Stimulated activated CD4-positive, alpha-beta T cell treated with anti-CD3 and anti-CD28 coated beads, Interleukin-4, amount 100 ng/mL, for 4 hours (primary cell): ENCODE results near the gene MAP1LC3A.

Experiments
- DNase-seq, 2 experiments: peaks; one replicate each; pipeline ENCODE4 v3.0.0-alpha.2; 2020

Gene MAP1LC3A

DNA sequence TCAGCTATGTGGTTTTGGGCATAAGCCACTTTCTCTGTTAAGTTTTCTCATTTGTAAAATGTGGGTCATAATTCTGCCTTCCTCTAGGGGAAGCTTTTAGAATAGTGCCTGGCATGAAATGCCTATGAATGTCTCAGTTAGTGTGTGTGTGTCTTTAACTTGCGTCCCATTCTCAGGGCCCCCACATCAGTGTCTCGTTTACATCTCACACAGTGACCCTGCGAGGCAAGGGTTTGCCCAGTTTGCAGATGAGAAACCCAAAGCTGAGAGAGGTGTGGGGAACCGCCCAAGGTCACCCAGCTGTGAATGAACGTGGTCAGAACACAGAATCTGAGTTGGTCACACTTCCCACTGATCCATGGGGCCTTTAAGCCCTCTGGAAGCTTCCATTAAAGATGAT lies 28.2 kb upstream of the MAP1LC3A start:
- DNase-seq, result no peak

DNA sequence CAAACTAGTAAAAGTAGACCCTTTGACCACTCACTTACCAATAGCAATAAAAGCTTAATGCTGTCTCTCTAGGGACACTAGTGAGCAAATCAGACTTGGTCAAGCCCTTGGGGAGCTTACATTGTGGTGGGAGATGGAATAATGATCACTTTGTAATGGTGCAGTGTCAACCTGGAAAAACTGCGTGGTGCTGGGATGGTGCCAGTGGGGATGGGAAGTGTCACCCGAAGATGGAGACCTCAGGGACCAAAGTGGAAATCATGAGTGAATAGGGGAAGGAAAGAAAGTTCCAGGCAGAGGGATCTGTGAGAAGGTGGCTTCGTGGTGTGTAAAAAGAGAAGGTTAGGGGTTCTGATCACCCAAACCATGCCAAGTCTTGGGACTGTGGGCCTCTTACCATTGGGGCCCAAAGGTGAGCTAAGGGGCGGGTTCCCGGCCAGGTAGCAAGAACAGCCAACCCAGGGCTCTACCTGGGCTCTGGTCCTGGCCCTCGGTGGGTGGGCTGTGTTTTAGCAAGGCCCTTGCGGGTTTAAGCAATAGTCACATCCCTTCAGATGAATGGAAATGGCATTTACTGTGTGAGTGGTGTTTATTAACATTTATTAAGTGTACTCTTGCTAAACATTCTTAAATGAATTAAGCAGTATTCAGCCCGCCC lies 26.8 kb upstream of the MAP1LC3A start:
- no peak for DNase-seq

DNA sequence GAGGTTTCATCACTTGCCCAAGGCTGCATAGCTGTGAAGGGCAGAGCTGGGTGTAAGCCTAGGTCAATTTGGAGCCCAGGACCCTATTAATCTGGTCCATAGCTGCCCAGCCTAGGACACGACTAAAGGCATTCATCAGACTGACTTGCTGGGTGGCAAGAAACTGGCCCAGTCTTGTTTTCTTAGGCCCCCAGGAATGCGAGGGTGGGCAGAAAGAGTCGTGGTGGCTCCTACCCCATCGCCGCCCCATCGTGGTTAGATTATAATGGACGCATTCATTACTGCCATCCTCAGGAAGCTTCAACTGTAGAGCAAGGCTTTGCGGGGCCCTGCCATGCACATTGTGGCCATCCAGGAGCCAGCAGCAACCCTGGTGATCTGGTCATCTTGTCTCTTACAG lies 26.2 kb upstream of the MAP1LC3A start:
- no peak for DNase-seq

DNA sequence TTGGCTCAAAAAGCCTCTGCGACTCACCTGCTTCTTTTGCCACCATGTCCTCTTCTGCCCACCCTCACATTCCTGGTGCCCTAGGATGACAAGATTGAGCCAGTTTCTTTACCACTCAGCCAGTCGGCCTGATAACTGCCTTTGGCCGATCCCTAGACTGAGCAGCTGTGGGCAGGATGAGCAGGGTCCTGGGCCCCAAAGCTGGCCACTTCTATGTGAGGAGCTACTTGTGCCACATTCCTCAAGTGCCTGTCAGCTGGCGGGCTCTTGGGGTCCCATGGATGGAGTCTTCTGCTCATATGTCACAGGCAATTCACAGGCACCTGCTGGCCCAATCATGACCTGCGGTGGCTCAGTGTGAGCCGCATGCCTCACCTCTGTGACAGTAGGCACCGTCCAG lies 25.8 kb upstream of the MAP1LC3A start:
- DNase-seq, result no peak

DNA sequence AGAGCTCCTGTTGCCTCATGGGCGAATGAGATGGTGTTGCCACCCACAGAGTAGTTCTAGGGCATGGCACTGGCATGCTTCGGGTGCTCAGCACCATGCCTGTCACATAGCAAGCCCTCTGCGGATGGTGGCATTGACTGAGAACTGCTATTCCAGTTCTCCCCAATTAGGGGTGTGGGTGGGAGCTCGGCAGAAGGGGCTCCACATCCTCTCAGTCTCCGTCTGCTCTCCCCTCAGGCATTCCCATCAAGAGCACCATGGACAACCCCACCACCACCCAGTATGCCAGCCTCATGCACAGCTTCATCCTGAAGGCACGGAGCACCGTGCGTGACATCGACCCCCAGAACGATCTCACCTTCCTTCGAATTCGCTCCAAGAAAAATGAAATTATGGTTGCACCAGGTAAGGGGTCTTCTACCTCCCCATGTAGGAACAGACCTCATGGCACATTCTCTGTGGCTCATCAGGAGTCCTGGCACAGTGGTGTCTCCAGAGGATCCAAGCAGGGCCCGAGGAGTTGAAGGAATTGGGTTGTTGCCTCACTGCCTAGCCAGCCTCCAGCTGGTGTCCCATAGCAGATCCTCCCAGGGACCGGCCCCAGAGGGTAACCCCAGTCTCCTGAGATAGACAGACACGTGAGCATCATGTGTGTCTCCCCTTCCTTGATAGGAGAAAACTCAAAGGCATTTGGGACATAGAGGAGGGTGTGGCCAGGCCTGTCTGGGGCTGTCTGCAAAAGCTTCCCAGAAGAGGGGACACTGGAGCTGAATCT lies 23.9 kb upstream of the MAP1LC3A start:
- DNase-seq, result no peak

DNA sequence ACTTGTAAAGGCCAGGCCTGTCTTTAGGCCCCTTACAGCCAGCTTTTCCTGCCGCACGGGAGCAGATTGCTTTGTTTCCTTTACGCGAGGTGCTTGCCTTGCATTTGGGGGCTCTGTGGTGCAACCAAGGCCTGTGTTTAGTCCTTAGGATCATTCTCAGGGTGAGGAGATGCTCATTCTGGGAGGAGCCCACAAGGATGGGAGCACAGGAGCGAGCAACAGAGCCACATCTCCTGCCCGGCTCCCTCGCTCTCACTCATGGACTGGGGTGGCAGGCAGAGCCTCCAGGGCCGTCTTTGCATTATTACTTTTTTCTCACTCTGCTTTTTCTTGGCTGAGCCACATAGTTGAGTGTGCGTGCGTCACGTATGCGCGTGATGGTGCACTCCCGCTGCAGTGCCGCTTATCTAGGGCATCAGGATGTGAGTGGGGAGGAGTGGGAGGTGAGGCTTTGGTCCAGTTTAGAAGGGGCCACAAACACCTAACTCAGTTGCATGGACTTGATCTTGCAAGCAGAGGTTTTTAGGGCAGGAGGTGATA lies 23.1 kb upstream of the MAP1LC3A start:
- DNase-seq, result no peak

DNA sequence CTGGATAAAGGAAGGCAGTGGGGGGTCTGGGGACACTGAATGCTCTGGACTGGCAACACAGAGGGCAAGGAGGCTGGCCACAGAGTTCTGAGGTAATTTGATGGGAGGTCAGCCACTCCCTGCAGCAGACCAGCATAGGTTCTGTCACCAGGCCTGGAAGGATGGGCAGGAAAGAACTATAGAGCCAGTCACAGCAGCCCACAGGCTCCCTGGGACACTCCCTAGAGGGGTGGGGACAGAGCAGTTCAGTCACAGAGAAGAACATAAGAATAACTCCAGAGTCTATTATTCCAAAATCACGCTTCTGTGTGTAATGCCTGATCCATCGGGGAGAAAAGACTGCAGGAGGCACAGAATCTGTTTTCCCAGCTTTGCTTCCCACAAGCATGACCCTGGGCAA lies 22.7 kb upstream of the MAP1LC3A start:
- no peak for DNase-seq

DNA sequence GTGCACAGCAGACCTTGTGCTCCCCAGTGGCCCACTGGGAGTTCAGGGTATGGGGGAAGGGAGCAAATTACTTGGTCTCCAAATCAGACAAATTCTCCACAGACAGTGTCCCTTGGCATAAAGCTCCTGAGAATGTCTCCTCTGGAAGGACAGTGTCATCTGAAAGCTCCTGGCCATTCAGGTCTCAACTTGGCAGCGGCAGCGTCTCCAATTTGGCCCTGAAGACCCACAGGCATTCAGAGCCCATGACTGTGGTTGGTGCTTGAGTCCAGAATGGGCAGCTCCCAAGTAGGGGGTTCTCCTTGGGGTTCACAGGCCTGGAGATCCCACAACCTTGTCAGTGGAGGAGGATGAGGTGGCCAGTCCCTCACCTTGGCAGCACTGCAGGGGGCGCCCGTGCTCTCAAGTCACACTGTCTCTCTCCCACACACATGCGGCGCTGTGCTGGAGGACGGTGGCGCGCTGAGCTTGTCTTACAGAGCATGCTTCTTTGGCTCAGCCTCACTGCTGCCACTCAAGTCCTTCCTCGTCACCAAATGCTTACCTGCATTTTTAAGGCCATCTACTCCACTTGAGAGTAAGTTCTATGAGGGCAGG lies 21.6 kb upstream of the MAP1LC3A start:
- peak; percentile 45 to 52 for DNase-seq

DNA sequence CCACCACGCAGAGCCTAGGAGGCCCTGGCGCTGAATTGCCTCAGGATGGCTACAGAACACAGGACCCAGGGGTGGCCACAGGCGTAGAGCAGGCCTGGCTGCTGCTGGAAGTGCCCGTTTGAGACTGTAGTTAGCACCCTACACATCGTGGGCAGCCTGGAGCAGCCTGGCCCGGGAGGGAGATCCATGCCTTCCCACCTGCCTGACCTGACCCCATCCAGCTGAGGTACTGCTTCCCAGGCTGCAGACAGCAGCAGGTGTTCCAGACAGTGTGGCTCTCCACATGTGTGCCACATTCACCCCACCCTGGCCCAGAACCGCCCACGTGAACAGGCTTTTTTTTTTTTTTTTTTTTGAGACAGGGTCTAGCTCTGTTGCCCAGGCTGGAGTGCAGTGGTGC lies 20.9 kb upstream of the MAP1LC3A start:
- no peak for DNase-seq

DNA sequence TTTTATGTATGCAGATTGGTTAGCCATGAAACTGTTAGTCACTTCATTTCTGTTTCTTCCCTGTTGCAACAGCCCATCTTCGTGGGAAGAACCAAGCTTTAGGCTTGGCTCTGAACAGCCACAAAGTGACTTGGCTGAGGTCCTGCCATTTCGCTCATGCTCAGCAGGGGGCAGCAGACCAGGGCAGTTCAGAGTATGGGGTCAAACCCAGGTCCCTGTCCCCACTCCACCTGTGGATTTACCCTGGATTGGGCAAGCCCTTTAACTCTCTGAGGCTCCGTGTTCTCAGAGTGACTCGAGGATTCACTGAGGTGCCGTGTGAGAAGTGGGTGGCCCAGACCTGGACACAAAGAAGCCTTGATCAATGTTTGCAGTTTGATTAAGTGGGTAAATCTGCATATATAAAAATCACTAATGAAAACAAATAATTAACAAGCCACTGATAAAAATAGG lies 19.8 kb upstream of the MAP1LC3A start:
- peak; percentile 49 to 52 for DNase-seq

DNA sequence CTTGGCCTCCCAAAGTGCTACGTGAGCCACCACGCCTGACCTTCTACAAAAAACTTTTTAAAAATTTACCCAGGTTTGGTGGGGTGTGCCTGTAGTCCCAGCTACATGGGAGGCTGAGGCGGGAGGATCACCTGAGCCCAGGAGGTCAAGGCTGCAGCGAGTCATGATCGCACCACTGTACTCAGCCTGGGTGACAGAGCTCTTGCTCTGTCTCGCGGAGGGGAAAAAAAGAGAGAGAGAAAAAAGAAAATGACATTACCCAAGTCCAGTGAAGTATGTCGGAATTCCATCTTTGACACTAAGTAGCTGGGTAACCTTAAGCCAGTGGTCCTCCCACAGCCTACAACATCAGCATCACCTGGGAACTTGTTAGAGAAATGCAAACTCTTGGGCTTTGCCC lies 18.8 kb upstream of the MAP1LC3A start:
- DNase-seq, result no peak

DNA sequence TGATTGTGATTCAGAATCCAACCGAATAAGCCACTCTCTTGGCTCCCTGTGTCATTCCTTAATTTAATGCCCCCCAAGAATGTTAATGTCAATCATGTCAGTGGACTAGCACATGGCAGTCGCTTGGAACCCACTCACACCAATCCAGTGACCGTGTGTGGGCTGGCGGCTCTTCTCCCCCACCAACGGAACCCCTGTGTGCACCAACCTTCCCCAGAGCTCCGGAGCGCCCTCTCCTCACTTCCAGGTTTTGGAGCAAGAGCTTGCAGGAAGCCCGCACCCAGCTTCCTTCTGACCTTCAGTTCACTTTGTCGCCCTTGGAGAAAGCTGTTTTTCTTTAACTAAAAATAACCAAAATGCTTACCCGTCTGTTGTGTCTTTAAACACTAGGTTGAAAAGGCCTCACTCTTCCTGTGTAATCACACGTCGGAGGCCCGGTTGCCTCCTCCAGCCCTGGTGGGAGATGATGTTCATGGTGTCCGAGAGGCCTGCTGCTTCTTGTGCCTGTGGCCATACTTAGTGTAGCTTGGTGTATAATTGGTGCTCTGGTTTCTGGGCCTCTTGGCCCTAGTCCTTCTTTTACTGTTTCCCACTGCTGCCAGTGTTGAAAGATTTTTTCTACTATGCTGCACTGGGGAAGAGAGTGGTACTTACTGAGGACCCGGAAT lies 17.8 kb upstream of the MAP1LC3A start:
- no peak for DNase-seq

DNA sequence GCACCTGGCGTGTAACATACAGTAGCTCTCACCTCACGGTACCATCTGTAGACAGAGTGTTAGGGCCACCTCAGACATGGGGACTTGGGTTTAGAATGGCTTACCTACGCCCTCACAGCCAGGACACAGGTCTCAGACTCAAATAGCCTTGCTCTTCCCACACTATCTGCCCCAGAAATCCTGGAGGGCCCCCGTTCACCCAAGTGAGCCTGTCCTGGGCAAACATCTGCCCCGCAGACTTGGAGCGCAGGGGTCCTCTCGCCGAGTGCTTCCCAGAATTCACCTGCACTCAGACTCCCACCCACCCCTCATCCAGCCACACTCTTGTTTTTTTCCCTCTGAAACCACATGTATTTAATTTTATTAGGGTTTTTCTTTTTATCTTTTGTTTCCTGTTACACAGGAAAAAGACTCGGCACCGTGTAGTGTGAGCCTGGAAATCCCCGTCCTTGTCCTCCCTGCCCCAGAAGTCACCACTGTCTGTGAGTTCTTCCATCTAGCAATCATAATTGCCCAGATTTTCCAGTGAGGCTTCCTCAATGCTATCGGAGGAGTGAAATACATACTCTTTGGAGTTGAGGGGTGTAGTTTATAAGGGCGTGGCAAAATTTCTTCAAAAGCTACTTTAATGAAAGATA lies 17.1 kb upstream of the MAP1LC3A start:
- DNase-seq, result peak in 1 of 2 experiments; percentile 22

DNA sequence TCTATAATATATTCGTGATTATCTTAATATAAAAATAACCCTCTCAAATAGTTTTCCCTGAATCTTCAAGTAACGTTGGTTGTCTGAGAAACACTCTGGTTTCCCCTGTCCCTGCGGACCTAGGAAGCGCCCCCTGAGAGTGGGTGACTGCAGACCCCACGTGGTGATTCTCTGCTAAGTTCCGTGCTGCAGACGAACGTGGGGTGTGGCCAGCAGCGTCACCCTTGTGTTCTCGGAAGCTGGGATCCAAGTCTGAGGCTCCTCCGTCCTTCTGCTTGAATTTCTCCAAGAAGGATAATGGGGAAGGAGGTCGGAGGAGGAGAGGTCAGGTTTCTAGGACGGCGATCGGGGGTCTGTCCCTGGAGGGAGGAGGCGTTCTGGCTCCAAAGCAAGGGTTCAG lies 16.6 kb upstream of the MAP1LC3A start:
- no peak for DNase-seq

DNA sequence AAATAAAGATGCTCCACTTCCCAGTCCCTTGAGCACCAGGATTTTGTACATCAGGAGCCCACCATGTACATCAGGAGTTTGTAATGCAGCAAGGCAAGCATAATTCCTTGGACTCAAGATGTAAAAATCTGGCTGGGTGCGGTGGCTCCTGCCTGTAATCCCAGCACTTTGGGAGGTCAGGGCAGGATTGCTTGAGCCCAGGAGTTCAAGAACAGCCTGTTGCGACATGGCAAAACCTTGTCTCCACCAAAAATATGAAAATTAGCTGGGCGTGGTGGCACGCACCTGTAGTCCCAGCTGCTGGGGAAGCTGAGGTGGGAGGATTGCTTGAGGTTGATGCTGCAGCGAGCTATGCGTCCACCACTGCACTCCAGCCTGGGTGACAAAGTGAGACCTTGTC lies 16.1 kb upstream of the MAP1LC3A start:
- no peak for DNase-seq

DNA sequence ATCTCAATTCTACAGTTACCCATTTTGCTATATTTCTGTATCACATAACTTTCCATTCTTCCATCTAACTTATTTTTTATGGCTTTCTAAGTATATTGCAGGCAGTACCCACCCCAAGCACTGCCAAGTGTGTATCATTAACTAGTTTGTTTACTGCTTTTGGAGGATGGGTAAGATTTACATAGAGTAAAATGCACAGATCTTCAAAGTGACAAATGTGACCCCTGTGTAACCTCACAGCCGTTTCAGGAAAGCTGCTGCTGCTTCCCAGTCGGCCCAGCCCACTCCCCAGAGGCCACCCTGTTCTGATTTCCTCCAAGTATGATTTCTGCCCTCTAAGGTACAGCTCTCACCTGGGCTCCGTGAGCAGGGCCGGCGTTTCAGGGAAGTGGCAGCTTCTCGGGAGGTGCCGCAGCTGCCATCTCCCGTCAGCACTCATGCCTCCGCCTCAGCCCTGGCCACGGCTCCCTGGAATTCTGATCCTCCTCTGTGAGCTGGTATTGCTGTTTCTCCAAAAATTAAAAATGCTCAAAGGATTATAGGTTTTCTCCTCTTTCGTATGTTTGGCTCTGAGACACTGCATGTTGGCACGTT lies 15.0 kb upstream of the MAP1LC3A start:
- no peak for DNase-seq

DNA sequence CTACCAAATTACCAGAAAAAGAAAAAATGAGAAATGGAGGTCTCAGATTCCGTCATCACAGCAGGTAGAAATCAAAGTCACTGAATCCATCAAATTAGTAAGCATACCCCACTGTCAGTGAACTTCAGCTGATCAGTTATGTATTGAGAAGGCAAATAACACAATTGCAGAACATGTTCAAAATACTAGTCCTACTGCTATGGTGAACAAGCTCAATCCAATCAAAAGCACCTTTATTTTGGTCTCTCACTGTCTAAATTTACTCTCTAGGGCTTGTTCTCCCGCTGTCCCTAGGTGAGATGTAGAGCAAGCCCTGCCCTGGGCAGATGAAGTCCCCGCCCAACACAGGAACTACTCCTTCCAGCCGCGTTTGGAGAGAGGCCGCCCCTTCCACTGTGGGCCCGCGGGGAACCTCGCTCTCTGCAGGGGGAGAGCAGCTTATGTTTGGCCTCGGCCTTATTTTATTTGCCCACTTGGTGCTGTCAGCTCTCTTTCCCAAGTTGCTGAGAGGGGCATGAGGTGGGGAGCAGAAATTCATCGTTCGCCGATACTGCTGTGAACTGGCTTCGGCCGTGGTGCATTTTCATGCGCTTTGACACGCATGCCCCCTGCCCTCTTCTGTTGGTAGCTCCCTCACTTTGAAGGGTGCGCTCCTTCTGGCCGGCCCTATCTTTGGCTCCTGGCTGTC lies 14.3 kb upstream of the MAP1LC3A start:
- peak; percentile 15 to 20 for DNase-seq

DNA sequence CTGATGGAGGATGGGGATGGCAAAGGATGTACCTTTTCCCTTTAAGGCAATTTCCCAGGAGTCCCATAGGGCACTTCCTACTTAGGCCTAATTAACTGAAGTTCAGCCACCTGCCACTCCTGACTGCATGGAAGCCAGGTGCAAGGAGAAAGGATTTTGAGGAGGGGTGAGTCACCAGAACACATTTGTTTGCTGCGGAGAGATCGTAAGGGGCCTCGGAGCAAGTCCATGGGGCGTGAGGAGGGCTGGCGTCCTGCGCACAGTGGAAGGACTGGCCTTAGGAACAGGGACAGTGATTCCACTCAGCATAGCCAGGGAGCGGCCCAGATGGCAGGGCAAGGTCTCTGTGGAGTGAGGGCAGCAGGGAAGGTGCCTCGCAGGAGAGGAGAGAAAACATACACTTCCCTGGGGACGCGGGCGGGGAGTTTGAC lies 11.8 kb upstream of the MAP1LC3A start:
- DNase-seq, result no peak

DNA sequence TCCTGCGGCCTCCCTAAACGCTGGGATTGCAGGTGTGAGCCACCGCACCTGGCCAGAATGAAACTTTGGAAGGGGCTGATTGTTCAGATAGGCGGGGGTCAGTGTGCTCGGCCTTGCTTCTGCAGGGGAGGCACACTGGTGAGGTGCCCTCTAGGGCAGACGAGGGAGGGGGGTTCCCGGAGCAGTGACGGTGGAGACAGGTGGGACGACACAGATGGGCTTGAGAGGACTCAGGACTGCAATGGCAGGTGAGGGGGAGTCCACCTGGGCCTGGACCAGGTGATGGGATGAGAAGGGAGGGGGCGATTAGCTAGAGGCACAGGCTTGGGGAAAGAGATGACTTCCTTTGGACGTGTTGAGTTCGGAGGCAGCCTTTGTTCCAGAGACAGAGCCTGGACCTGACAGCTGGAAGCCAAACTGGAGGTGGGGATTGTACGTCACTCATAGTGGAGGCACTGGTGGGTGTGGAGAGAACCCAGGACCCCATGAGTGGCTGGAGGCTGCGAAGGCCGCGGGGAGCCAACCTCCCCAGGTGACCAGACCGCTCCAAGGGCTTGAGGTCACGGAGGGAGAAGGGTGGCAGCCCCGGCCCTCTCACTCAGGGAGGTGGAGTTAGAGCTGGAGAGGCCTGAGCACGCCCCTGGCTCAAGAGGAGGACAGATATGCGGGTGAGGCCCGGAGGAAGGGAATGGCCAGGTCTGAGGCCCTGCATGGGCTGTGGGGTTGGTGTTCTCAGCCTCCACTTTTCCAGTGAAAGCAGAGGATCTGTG lies 10.5 kb upstream of the MAP1LC3A start:
- no peak for DNase-seq

DNA sequence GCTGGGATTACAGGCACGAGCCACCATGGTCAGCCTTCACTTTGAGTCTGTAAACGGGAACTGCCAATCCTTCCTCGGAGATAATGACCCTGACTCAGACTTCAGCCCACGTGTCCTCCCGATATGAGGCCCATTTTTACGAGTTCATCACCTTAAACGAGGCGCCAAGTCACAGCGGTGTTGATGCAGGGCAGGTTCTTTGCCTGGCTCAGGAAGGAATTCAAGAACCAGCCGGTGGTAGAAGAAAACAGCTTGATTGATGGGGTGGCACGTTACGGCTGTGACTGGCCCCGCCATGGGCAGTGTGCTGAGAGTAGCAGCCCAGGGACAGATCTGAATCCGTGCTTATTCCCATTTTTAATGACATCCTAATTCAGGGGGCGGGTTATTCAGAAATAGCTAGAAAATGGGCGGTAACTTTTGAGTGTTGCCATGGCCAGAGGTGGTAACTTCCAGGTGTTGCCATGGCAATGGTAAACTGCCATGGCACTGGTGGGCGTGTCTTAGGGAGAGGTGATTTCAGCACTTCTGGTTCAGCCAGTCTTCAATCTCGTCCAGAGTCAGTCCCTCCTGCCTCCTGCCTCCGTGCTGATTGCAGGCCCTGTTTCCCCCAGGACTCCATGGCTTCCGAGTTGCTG lies 9.1 kb upstream of the MAP1LC3A start:
- DNase-seq, result no peak

DNA sequence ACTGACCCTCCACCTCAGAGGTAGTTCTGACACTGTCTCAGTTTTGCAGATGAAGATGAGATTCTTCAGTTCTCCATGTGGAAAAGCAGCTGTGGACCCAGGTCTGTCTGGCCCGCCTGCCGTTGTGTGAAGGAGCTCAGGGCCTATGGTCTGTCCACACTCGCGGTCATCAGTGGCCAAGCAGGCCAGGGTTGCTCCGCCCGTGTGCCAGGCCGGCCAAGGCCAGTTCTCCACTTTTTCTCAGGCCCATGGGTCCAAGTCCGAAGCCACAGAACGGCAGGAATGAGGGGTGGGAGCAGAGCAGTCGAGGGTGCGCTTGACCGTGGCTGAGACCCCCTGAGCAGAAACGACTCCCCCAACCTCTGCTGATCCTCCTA lies 8.6 kb upstream of the MAP1LC3A start:
- DNase-seq, result no peak
